OCI-LY3 (cell line): ENCODE results near the gene DMAC2L.

ENCODE experiments used
- H2AFZ ChIP-seq: fragments of 200-600, 300-600 bp; shearing (Covaris generic); 2 replicates; pipeline ENCODE4 v1.6.0; 2014; ENCODE audit warnings: antibody characterized with exemption, low read depth, low read length
- H3K27ac ChIP-seq: fragments of 200-600, 300-600 bp; sonication (generic); 2 replicates; pipeline ENCODE4 v1.5.1; 2014; ENCODE audit warnings: mild to moderate bottlenecking, low read length, moderate library complexity, mixed read lengths
- H3K27me3 ChIP-seq: fragments of 200-600, 300-600 bp; sonication (generic); 2 replicates; pipeline ENCODE4 v1.6.1; 2014; ENCODE audit warnings: low read depth, low read length, mixed read lengths
- H3K36me3 ChIP-seq: fragments of 200-600, 300-600 bp; sonication (generic); replicated peaks from 2 replicates; pipeline ENCODE3; 2014; ENCODE audit warnings: low read depth, low read length, mixed read lengths
- H3K4me1 ChIP-seq: fragments of 300-600, 200-600 bp; sonication (generic); 2 replicates; pipeline ENCODE4 v1.6.1; 2014; ENCODE audit warnings: low read length, mixed read lengths
- H3K4me2 ChIP-seq: fragments of 200-600, 300-600 bp; sonication (generic); 2 replicates; pipeline ENCODE4 v1.6.1; 2014; ENCODE audit warnings: low read length, mixed read lengths
- H3K4me3 ChIP-seq: fragments of 300-600, 200-600 bp; sonication (generic); 2 replicates; pipeline ENCODE4 v1.5.1; 2014; ENCODE audit warnings: antibody characterized with exemption, mild to moderate bottlenecking, low read length, moderate library complexity
- H3K79me2 ChIP-seq: fragments of 300-600, 200-600 bp; shearing (Covaris generic); 2 replicates; pipeline ENCODE4 v1.6.1; 2014; ENCODE audit warnings: mild to moderate bottlenecking, low read length, mixed read lengths
- H3K9ac ChIP-seq: fragments of 300-600, 200-600 bp; shearing (Covaris generic); 2 replicates; pipeline ENCODE4 v1.6.0; 2014; ENCODE audit warnings: mild to moderate bottlenecking, low read length, moderate library complexity
- H3K9me3 ChIP-seq: fragments of 200-600, 300-600 bp; shearing (Covaris generic); 2 replicates; pipeline ENCODE4 v1.6.1; 2014; ENCODE audit warnings: low read length, mixed read lengths; ENCODE audit not compliant: insufficient read depth
- H4K20me1 ChIP-seq: fragments of 200-600, 300-600 bp; sonication (generic); 2 replicates; pipeline ENCODE4 v1.6.1; 2016; ENCODE audit warnings: low read length, mixed read lengths; ENCODE audit not compliant: insufficient read depth
- CTCF ChIP-seq: fragments of 200-600, 300-600 bp; sonication (generic); IDR thresholded peaks from 2 replicates; pipeline ENCODE4 v1.5.1; 2014; ENCODE audit warnings: antibody characterized with exemption, low read length, low read depth
- EZH2phosphoT487 ChIP-seq: fragments of 200-600 bp; shearing (Covaris generic); IDR thresholded peaks from 2 replicates; pipeline ENCODE4 v1.6.1; 2018; ENCODE audit warnings: antibody characterized with exemption, mixed run types, low read depth

DMAC2L gene, protein sequence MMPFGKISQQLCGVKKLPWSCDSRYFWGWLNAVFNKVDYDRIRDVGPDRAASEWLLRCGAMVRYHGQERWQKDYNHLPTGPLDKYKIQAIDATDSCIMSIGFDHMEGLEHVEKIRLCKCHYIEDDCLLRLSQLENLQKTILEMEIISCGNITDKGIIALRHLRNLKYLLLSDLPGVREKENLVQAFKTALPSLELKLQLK

GRCh38 chr14:50311972-50312733, at the start of gene DMAC2L, which contains the start of gene L2HGDH:
Gene DMAC2L (plus strand): TSS chr14:50312324. CDS start chr14:50321488, 9,164 bp downstream.
Gene L2HGDH (minus strand): TSS chr14:50312229. CDS start chr14:50312150, 79 bp downstream.
- peak within 1 kb of the TSS; percentile 89 for H3K4me3 ChIP-seq
- H3K79me2 ChIP-seq = peaks cover 34% of the 10 kb centered on the region
- H3K27me3 ChIP-seq = no peaks in the 10 kb centered on the region
- no peak for TF ChIP-seq EZH2phosphoT487
- TF ChIP-seq CTCF = no peak; the same call in 1 of the 2 replicates
- peak within 1 kb of the TSS; percentile 86 for H3K9ac ChIP-seq
- H3K4me1 ChIP-seq = peaks cover 11% of the 10 kb centered on the region
- H3K9me3 ChIP-seq = no peaks in the 10 kb centered on the region
- no peaks in the 10 kb centered on the region for H4K20me1 ChIP-seq
- H2AFZ ChIP-seq = peak within 1 kb of the TSS; percentile 81
- H3K4me2 ChIP-seq = peak within 1 kb of the TSS; percentile 90
- peaks cover 11% of the 10 kb centered on the region for H3K36me3 ChIP-seq
- peak within 1 kb of the TSS; percentile 64 for H3K27ac ChIP-seq

GRCh38 chr14:50262865-50263264, 49.3 kb upstream of the DMAC2L start:
- H3K27me3 ChIP-seq = no peaks in the 10 kb centered on the region
- H3K4me2 ChIP-seq = no peak overlapping the region
- no peak overlapping the region for H3K27ac ChIP-seq
- H3K9ac ChIP-seq = no peak overlapping the region
- H4K20me1 ChIP-seq = no peaks in the 10 kb centered on the region
- no peaks in the 10 kb centered on the region for H3K79me2 ChIP-seq
- TF ChIP-seq EZH2phosphoT487 = no peak
- no peak for TF ChIP-seq CTCF
- no peaks in the 10 kb centered on the region for H3K4me1 ChIP-seq
- no peak overlapping the region for H2AFZ ChIP-seq
- no peaks in the 10 kb centered on the region for H3K9me3 ChIP-seq
- peaks cover 3% of the 10 kb centered on the region for H3K36me3 ChIP-seq
- H3K4me3 ChIP-seq = no peak overlapping the region

DNA sequence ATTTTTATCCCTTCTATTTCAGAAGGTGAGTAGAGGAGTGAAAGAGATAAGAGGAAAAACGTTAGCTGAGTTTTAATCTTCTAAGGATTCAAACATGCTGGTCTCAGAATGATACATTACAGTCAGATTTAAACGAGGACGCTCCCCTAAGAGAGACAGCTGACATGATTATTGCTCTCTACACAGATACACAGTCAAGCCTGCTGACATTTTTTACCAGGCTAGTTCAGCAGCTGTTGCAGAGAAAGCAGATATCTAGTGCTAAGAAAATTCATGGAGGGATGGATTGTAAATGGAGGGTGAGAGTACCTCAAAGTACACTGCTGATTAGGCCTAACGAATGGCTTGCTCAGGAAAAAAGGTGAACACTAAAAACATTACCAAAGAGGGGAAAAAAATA, 48.8 kb upstream of the DMAC2L start:
- no peak overlapping the region for H3K4me3 ChIP-seq
- H2AFZ ChIP-seq = no peak overlapping the region
- H3K27ac ChIP-seq = no peak overlapping the region
- peaks cover 3% of the 10 kb centered on the region for H3K36me3 ChIP-seq
- H3K4me1 ChIP-seq = no peaks in the 10 kb centered on the region
- TF ChIP-seq CTCF = no peak
- no peak for TF ChIP-seq EZH2phosphoT487
- H4K20me1 ChIP-seq = no peaks in the 10 kb centered on the region
- H3K79me2 ChIP-seq = no peaks in the 10 kb centered on the region
- H3K9me3 ChIP-seq = no peaks in the 10 kb centered on the region
- H3K9ac ChIP-seq = no peak overlapping the region
- no peaks in the 10 kb centered on the region for H3K27me3 ChIP-seq
- no peak overlapping the region for H3K4me2 ChIP-seq

DNA sequence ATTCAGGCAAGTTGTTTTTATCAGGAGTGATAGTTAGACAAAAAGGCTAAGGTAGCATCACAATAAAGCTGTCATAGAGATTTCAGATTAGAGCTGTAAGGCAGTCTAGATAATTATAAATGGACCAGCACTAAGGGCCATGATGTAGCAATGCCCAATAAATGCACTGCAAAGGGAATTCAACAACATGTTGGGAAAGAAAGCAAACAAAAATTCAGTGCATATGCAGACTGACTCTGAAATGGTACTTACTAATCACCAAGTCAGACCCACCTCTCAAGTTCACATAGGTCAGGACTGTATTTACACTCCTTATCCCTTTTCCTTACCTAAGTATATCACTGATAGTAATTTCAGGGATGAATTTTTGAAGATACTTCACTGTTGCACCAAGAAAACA, 47.1 kb upstream of the DMAC2L start:
- H3K9ac ChIP-seq = no peak overlapping the region
- H4K20me1 ChIP-seq = no peaks in the 10 kb centered on the region
- TF ChIP-seq CTCF (no peak), EZH2phosphoT487 (no peak)

More for the DNA sequence above, 47.1 kb upstream of the DMAC2L start:
- Histone ChIP-seq H3K27ac (no peak overlapping the region), H3K36me3 (peaks cover 5% of the 10 kb centered on the region), H3K79me2 (no peaks in the 10 kb centered on the region), H3K4me3 (no peak overlapping the region), H3K9me3 (no peaks in the 10 kb centered on the region), H3K4me1 (no peaks in the 10 kb centered on the region), H2AFZ (no peak overlapping the region), H3K4me2 (no peak overlapping the region), H3K27me3 (no peaks in the 10 kb centered on the region)
